ENCODE results near the gene SLC6A11.

SLC6A11 gene

DNA sequence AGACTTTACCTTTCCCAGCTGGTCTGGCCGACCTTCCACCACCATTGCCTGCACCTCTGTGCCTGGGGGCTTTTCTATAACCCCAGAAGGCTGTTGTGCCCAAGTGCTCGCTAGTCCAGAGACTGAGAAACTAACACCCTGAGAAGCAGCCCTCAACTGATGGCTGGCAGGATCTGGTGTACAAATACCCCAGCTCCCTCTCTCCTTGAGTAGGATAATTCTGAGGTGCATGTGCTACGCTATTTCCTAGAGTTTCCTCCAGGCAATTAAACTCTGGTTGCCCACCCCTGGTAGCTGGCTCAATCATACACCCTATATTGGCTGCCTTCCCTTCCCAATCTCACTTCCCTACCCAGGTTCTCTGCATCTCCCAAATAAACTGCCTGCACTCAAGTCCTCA, 165.0 kb downstream of the SLC6A11 start:
- DNase-seq (ENCODE audit: low spot score), result no peak

DNA sequence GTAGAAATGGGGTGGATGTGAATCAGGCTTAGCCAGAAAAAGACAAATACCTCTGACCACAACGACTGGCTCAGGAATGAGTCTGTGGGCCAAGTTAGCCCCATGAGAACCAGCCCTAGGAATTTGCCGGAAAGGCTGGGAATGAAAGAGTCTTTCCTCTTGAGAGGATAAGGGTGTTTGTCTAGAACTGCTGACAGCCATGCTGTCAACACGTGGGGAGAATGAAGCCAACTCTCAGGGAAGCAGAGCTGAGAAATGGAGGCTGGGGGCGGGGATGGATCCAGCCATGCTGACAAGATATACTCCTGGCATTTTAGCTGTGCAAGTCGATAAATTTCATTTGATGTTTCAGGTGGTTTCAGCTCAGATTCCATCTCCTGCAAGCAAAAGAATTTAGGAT, 165.9 kb downstream of the SLC6A11 start:
- DNase-seq (ENCODE audit: low spot score), result peak; percentile 47

DNA sequence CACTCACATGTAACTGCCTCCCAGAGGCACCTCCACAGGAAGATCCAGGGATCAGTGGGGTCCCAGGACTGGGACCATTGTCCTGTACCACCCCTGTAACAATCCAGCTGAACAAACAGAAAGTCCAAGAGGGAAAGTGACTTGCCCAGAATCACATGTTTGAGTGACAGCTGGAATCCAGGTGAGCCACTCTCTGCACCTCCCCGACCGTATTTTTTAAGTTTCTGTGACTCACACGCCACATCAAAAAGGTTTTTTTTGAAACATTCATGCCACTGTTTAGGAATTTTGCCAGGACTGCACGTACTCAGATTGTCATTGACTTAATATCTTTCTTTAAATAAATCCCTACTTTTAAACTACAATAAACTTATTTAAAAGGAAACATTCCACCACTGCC, 166.8 kb downstream of the SLC6A11 start:
- no peak for DNase-seq (ENCODE audit: low spot score)

DNA sequence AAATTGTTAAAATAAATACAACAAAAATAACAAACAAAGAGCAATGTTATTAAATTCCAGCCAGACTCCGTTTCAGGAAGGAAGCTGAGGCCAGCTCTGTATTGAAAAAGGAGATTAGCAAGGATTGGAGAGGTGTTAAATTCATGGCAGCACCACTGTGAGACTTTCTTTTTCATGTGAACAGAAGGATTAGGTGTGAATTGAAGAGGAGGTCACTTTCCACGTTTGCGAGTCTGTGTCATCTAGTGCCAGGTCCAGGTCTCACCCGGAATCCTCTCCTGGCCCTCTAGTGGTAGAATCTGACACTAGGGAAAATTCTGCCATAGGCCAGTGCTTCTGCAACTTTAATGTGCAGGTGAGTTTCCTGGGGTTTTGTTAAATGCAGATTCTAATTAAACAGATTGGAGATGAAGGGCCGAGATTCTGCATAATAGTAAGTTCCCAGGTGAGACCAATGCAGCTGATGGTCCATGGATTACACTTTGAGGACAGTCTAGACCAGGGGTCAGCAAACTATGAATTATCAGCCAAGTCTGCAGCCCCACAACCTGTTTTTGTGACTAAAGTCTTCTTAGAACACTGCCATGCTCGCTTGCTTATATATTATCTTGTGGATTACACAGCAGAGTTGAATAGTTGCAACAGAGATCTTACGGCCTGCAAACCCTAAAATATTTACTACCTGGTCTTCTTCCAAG, 167.3 kb downstream of the SLC6A11 start:
- DNase-seq (ENCODE audit: low spot score), result peak; percentile 80

DNA sequence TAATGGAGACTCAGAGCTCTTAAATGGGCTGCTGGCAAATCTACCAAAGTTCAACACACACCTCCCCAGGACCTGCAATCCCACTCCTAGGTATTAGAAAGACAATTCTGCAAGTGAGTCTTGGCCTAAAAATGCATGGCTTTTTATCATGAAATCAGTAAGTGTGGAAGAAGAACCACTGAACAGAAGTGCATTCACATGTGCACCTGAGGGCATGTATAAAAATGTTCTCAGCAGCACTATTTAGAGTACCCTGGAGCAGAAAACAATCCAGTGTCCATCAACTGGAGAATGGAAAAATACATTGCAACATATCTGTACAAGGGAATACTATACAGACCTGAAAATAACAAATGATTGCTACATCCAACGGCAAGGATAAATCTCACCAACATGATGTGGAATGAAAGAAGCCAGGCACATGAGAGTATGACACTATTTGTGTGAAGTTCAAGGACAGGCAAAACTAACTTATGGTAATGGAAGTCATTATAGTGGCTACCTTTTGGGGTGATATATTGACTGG, 168.4 kb downstream of the SLC6A11 start:
- DNase-seq (ENCODE audit: low spot score), result no peak

DNA sequence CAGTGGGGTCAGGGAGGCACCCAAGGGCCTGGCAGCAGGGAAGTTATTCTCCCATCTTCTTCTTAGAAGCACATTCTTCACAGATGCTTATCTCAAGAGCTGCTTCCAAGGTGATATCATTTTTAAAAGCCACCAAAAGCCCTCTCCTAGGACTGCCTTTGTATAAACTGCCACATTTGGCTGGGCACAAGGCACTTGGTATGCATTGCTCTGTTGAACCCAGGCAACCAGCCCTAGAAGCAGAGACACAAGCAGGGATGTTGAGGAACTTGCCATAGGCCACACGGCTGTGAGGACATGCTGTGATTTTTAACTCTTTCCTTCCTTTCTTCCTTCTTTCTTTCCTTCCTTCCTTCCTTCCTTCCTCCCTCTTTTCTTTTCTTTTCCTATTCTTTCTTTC, 169.2 kb downstream of the SLC6A11 start:
- DNase-seq (ENCODE audit: low spot score), result no peak

DNA sequence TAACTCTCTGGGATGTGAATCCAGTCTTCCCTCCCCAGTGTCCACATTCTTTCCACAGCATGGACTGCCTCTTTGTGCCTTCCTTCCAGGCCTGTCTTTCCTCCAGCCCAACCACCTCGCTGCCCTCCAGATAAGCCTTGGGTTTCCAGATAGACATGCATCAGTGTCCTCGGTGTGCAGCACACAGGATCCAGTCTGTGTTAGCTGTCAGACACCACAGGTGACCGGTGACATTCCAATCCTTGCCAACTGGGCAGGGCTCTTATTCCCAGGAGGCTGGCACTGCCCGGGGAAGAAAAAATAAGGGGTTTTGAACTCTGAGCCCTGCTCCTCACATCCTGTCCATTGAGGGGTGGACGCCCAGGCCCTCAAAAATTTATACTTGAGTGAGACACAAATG, 170.6 kb downstream of the SLC6A11 start:
- no peak for DNase-seq (ENCODE audit: low spot score)

DNA sequence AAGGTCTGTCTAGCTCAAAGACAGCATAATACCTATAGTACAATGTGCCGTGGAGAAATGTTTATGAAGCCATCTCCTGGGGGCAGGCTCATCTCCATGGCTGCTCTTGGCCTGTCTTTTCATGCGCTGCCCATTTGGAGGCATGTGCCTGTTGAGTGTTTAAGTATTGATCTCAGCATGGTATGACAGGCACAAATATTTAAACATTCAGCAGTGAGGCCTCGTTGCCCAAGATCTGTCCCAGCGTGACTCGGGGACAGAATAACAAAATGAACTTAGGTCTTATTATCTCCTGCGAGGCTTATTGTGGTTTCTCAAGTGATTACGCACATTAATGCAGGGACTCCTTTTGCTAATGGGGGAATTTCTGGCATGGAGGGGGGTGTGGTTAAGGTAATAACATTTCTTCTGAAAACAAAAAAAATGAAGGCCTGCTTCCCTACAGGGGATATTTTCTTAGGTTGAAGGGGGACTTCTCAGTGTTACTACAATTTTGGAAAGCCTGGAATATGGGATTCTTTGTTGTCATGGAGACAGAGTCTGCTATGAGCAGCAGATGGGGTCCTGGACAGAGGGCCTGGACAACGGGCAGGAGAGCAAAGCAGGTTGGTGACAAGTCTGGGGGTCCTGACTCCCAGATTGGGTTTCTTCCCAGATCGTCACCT, 172.1 kb downstream of the SLC6A11 start:
- DNase-seq (ENCODE audit: low spot score), result no peak

DNA sequence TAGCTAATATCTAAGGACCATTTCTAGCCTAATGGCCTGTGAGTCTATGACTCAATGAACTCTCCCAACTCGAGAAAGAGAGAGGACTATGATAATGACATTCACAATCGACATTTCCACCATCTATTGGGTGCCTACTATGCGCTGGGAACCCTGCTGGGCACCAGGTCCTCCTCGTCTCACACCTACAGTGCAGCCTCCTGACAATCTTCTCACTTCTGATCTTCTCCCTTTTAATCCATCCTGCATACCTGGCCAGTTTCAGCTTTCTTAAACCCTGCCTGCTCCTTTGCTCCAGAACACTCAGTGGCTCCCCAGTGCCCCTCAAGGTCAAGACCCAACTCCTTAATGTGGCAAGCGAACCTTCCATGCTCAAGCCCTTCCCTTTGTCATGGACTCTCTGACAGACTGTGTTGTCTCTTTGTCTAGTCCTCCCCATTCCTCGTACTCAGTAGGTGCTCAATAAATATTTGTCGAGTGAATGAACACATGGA, 173.0 kb downstream of the SLC6A11 start:
- no peak for DNase-seq (ENCODE audit: low spot score)
